GM18498 (cell line): Measurements from ENCODE around the gene CNOT2.
A peak's percentile ranks its signal among the peaks of the same experiment; 100 is the strongest.

ENCODE experiments used
- ATAC-seq: cut with Tn5 transposase; IDR thresholded peaks from one replicate; pipeline ENCODE4 v1.9.1; 2021; ENCODE audit warnings: mild to moderate bottlenecking, moderate library complexity; ENCODE audit not compliant: unreplicated experiment

CNOT2 gene

DNA sequence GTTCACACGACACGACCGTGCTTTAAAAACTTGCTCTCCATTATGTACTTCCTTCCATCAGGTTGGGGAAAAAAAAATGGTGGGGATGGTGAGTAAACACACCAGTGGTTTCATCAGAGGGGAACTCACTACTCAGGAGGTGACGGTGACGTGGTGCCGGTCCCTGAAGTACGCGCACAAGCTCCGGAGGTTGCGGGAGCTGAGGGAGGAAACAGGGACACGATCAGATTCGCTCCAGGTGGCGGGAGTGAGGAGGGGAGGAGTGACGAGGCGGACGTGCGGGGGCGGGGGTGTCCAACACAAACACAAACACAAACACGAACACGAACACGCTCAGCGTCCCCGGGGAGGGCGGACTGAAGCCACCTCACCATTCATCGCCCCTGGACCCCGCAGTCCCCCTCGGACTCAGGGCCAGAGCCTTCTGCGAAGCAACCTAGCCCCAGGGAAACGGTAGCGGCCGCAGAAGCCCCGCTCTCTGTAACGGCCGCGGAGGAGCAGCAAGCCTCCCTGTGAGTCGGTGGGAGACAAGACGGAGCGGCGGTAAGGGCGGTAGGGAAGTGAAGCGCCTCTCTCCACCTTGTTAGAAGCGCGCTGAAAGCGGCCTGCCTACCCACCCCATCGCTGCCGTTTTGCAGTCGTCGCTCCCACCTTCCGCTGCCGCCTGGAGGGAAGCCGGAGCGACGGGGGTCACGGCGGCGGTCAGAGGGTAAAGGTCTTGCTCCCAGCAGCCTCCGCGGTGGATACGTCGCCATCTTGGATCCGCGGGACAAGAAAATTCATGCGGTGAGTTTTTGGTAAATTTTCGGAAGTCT, at the start of gene CNOT2:
Gene CNOT2, plus strand, starts transcription at position 739 of the 815 bp plus-strand sequence. CDS start 34,794 bp downstream, outside the sequence.
- peak; percentile 79 for ATAC-seq

DNA sequence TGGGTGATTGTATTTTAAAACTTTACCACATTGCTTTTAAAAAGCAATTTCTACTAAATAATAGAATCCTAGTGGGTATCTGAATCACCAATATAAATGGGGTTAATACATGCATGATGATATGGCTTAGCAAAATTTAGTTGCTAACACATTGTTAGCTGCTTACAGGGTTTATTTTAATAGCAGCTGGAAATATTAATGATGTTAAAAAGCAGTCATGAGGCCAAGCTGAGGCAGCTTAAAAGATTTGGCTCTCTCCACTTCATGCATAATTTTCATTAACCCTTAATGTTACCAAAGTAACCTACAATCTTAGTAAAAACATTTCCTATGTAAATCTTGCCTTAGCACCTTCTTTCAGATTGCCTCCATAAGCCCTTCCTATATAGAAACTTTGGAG, 49.2 kb upstream of the CNOT2 start:
- ATAC-seq, result no peak

GRCh38 chr12:70196811-70197281, 46.4 kb upstream of the CNOT2 start:
- ATAC-seq, result no peak

GRCh38 chr12:70197345-70197744, 45.9 kb upstream of the CNOT2 start:
- no peak for ATAC-seq

GRCh38 chr12:70213707-70214106, 29.5 kb upstream of the CNOT2 start:
- no peak for ATAC-seq

DNA sequence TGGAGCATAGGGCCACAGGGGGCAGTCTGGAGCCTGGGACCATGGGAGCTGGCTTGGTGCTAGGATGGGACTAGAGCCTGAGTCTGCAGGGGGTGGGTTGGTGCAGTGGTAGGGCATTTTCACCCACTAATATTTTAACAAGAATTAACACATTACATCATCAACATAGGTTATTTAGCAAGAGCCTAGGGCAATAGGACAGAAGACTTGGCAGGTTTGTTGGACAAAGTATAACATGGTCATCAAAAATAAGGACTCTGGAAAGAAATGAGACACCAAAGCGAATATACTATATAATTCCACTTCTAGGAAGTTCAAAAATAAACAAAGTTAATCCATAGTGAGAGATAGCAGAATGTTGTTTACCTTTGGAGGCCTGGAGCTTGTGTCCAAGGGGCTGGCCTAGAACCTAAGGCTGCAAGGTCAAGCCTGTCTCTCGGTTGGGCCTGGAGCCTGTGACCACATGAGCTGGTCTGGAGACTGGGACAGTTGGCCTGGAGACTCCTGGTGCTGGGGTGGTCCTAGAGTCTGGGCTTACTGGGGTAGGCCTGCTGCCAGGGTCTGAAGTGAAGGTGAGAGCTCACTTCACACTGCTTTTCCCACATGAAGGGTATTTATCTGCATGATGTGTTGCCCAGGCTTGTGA, 28.1 kb upstream of the CNOT2 start:
- no peak for ATAC-seq

DNA sequence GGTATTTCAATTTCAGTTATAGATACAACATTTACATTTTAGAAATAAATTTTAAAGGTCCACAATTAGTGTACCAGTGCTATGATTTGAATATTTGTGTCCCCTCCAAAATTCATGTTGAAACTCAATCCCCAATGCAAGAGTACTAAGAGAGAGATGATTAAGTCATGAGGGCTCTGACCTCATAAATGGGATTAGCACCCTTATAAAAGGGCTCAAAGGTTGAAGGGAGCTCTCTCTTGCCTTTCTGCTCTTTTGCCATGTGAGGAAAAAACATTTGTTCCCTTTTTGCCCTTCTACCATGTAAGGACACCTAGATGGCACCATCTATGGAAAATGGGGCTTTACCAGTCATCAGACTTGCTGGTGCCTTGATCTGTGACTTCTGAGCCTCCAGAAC, 25.8 kb upstream of the CNOT2 start:
- ATAC-seq, result no peak

GRCh38 chr12:70221626-70222025, 21.6 kb upstream of the CNOT2 start:
- ATAC-seq, result no peak

DNA sequence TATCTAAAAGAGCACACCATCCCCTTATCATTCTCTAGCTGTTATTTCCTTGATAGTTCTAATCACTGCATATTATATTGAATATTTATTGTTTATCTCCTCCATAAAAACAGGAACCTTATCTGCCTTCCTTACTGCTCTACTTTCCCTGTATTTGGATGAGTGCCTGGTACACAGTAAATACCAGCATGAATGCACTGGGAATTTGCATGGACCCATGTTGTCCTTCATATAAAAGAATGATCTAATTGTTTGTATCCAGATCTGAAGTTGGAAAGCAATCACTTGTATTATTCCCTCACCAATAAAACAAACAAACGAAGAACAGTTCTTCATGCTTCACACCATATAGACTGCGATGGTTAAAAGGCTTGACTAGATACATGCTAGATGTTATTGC, 15.3 kb upstream of the CNOT2 start:
- no peak for ATAC-seq

DNA sequence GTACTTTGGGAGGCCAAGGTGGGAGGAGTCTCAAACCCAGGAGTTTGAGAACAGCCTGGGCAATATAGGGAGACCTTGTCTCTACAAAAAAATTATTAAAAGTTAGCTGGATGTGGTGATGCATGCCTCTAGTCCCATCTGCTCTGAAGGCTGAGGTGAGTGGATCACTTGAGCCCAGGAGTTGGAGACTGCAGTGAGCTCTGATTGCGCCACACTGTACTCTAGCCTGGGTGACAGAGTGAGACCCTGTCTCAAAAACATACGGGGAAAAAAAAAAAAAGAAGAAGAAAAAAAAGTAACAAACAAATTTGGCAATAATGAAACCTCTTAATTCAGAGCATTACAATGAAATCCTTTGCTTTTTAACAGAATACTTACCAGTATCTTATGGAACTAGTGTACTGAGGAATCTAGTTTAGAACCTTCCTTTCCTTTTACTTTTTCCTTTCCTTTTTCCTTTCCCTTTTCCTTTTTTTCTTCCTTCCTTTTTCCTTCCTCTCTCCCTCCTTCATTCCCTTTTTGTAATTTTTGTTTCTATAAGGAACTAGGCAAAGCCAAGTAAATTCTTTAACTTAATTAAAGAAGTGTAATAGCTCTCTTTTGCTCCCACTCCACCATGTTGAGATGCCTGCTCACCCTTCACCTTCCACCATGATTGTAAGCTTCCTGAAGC, 12.2 kb upstream of the CNOT2 start:
- ATAC-seq, result no peak

DNA sequence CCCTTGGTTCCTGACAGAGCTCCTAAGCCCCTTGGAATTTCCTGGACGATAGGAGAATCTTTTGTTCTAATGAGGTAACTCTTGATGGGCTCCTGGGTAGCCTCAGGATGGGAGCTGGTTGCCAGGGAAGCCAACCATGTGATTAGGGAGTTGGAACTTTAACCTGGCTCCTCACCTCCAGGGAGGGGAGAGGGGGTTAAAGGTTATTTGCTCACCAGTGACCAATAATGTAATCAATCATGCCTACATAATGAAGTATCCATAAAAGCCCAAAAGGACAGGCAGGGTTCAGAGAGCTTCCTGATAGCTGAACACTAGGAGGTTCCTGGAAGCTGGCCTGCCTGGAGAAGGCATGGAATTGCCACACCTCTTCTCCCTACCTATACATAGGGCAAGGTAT, 6.2 kb upstream of the CNOT2 start:
- ATAC-seq, result no peak

- ATAC-seq, result no peak
Observed at GRCh38 chr12:70240673-70241072, 2.6 kb upstream of the CNOT2 start.

- no peak for ATAC-seq
Observed at GRCh38 chr12:70241845-70242244, 1.4 kb upstream of the CNOT2 start.

DNA sequence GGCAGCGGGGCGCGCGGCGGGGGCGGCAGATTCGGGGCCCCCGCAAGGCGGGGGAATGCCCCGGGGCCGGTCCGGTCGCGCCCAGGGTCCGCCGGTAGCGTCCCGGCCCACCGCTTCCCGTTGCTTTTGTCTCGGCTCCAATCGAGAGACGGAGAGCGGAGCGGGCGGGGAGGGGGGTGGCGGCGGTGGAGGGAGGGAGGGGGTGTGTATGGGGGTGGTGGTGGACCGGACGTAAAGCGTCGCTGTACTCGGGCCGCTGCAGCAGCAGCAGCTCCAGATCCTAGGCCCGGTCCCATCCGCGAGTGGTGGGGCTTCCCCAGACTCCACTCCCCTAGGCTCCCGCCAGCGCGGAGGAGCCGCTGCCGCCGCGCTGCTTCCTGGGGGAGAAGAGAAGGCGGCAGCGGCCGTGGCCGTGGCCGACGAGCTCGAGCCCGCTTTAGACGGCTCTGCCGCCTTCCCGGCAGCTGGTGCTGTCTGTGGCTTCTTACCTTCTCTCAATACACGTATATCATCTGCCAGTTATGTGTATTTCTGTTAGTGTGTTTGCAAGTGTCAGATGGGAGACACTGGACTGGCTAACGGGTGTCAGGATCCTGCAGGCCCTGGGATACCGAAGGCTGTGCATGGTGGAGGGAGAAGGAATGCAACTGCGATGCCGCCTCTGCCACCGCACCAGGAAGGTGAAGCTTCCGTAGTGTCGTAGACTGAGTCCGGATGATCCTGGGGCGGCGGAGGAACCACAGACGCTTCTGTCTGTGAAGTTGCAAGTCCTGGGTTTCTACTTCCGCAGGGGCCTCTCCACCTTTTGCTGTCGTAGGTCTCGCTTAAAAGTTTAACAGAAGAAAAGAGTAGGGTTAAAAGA, 508 bp downstream of the CNOT2 start:
- ATAC-seq, result peak; percentile 66

DNA sequence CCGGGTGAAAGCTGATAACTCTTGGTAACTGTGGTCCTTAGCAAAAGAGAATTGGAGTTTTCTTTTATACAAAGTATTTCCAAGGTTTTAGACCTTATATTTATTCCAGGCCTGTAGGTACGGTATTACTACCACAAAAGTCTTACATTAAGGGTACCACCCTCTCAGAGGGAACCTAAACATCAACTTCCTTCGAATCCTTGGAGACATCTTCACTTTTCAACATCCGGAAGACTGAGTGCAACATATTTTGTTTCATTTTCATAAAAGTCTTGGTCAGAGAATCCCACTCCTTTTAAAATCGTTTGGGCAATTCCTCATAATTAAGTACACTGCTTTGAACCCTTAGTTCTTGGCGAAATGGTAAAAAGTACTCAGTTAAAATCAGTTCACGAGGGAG, 1.2 kb downstream of the CNOT2 start:
- no peak for ATAC-seq

DNA sequence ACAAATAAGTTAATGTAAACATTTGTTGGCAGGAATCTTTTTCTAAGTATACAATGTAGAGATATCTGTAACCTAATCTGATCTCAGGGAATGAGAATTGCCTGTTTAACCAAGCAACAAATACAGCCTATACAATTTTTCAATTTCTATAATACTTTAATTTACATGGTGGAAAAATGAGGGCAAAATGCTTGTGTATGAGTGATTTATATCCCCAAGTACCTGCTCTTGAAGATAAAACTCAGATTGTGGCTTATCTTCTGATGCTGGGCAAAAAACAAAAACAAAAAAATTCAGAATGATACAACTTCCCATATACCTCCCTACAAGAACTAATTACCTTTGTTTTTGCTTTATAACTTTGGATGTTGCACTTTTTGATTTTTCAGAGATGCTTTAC, 2.2 kb downstream of the CNOT2 start:
- no peak for ATAC-seq

- no peak for ATAC-seq
Observed at GRCh38 chr12:70246580-70246979, 3.3 kb downstream of the CNOT2 start.

DNA sequence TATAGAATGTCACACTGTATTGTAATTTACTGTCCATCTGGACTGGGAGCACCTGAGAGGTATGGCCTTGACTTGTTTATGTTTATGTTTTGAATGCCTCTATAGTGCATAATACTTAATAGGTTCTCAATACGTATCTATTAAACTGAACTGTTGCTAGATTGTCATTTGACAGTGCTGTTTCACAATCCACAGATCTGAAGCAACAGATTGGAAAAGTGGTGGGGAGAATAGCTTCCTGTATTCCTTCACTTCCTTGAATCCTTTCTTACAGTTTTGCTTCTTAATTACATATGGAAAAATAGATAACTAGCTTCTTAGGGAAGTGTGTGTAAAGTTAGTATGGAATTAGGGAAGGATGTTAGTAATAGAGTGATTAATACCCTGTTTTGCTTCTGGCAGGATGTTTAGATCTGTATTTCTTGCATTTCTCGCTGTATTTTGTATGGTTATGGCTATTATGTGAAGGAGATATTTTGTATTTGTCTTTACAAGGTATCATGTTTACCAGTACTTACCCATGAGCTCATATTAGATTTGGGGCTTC, 4.5 kb downstream of the CNOT2 start:
- ATAC-seq, result no peak

DNA sequence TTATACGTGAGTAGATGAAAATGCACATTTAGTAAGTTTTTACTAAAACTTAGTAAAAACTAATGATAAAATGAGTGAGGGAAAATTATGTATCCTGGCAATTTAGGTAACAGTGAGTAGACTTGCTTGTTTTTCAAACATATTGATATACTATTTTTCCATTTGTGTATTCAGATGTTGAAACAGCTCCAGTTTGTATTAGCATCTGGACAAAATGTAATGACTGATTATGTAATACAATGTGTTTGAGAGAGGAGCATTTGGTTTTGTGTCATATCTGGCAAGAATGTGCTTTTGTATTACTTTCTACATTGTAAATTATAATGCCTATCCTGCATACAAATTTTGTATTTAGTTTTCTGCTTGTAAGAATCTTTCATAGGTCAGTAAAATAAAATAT, 5.6 kb downstream of the CNOT2 start:
- ATAC-seq, result no peak

DNA sequence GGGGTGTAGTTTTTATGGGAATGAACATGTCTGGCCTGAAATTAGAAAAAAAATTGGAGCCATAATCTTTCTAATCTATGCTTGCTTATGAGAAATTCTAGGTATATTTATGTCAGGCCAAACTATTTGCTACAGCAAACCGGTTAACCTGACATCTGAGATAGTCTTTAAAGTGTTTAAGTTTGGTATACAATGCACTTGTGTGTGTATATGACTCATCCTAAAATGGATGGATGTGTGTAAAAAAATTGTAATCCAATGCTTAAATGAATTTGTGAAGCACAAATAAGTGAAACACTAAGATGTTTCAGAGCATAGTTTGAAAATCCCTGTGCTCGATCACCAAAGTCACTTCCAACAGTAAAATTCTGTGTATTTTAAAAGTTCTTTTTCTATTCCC, 6.7 kb downstream of the CNOT2 start:
- ATAC-seq, result no peak

- no peak for ATAC-seq
Observed at GRCh38 chr12:70251226-70251625, 8.0 kb downstream of the CNOT2 start.
